HG03432 (cell line): ENCODE data around the gene NECAB2.

Source experiments
- ATAC-seq: cut with Tn5 transposase; IDR thresholded peaks from one replicate; pipeline ENCODE4 v1.9.1; 2021; ENCODE audit warnings: mild to moderate bottlenecking, moderate library complexity; ENCODE audit not compliant: unreplicated experiment

Gene NECAB2

GRCh38 chr16:84016477-84016876 lies 48.4 kb downstream of the NECAB2 start:
- ATAC-seq = no peak

GRCh38 chr16:84018710-84019109 lies 50.7 kb downstream of the NECAB2 start:
- no peak for ATAC-seq

GRCh38 chr16:84020353-84020752 lies 52.3 kb downstream of the NECAB2 start:
- no peak for ATAC-seq

- ATAC-seq = no peak
These were observed 53.4 kb downstream of the NECAB2 start for GRCh38 chr16:84021488-84021887.

- no peak for ATAC-seq
These were observed 54.6 kb downstream of the NECAB2 start for GRCh38 chr16:84022644-84023043.

GRCh38 chr16:84024854-84025253 lies 56.8 kb downstream of the NECAB2 start:
- ATAC-seq = no peak

GRCh38 chr16:84026606-84027005 lies 58.6 kb downstream of the NECAB2 start:
- no peak for ATAC-seq

GRCh38 chr16:84027625-84028024 lies 59.6 kb downstream of the NECAB2 start:
- ATAC-seq = no peak

- no peak for ATAC-seq
These were observed 61.4 kb downstream of the NECAB2 start for GRCh38 chr16:84029297-84030047.

GRCh38 chr16:84031556-84031955 lies 63.5 kb downstream of the NECAB2 start:
- ATAC-seq = no peak

GRCh38 chr16:84032458-84033178 lies 64.6 kb downstream of the NECAB2 start:
- no peak for ATAC-seq

GRCh38 chr16:84033251-84034195 lies 65.5 kb downstream of the NECAB2 start:
- ATAC-seq = no peak

GRCh38 chr16:84034516-84034915 lies 66.5 kb downstream of the NECAB2 start:
- ATAC-seq = no peak

- no peak for ATAC-seq
These were observed 68.1 kb downstream of the NECAB2 start for GRCh38 chr16:84036131-84036530.

GRCh38 chr16:84036982-84037425 lies 69.0 kb downstream of the NECAB2 start:
- no peak for ATAC-seq

GRCh38 chr16:84038469-84038868 lies 70.4 kb downstream of the NECAB2 start:
- no peak for ATAC-seq

- ATAC-seq = no peak
These were observed 71.7 kb downstream of the NECAB2 start for GRCh38 chr16:84039696-84040095.

GRCh38 chr16:84040226-84040822 lies 72.3 kb downstream of the NECAB2 start:
- no peak for ATAC-seq

GRCh38 chr16:84040823-84041820 lies 73.1 kb downstream of the NECAB2 start:
- ATAC-seq = no peak

- ATAC-seq = no peak
These were observed 73.8 kb downstream of the NECAB2 start for GRCh38 chr16:84041881-84042280.
